ENCODE measurements around the gene RNF167. TPM values are rescaled to one million over a fixed set of nuclear protein-coding genes. Genes with fewer than 3 reads are reported as not detected.

The RNF167 gene
- total and polyA plus RNA-seq, 4 donors: 15.9 to 72.6 (median 24.4) TPM

GRCh38 chr17:4893272-4893671 is 46.8 kb upstream of the RNF167 start:
- no peak overlapping the region for H3K27ac ChIP-seq (ENCODE audit: low read depth in 1 of 2, low read length in 2 of 2)
- H3K27me3 ChIP-seq (ENCODE audit: control insufficient read depth in 4 of 4, insufficient read depth in 4 of 4, low read length in 3 of 4): no peaks in the 10 kb centered on the region
- no peak for DNase-seq (ENCODE audit: low spot score)
- H3K9ac ChIP-seq (ENCODE audit: low read depth in 1 of 2, low read length in 2 of 2): no peak overlapping the region
- no peak for TF ChIP-seq ZBTB33 (IDR thresholded peaks at IDR 0.05)
- TF ChIP-seq CTCF (IDR thresholded peaks at IDR 0.05; ENCODE audit: low read depth, low read length, missing input control): no peak
- no peak for TF ChIP-seq FOXA2 (IDR thresholded peaks at IDR 0.05)
- TF ChIP-seq HNF4G (IDR thresholded peaks at IDR 0.05): no peak
- TF ChIP-seq ATF3 (IDR thresholded peaks at IDR 0.05): no peak
- TF ChIP-seq EGR1 (IDR thresholded peaks at IDR 0.05; ENCODE audit: low read depth in 2 of 2): no peak
- TF ChIP-seq SP1 (IDR thresholded peaks at IDR 0.05): no peak
- TF ChIP-seq RXRA (IDR thresholded peaks at IDR 0.05): no peak
- TF ChIP-seq NR2F2 (IDR thresholded peaks at IDR 0.05): no peak
- TF ChIP-seq GABPA (IDR thresholded peaks at IDR 0.05 in 1 of 2, conservative IDR thresholded peaks at IDR 0.05 in 1 of 2): no peak
- TF ChIP-seq FOXA1 (IDR thresholded peaks at IDR 0.05): no peak
- no peak for TF ChIP-seq HNF4A (conservative IDR thresholded peaks at IDR 0.05)
- TF ChIP-seq MAX (IDR thresholded peaks at IDR 0.05): no peak
- TF ChIP-seq JUND (IDR thresholded peaks at IDR 0.05): no peak
- TF ChIP-seq YY1 (IDR thresholded peaks at IDR 0.05): no peak
- no peak for TF ChIP-seq REST (IDR thresholded peaks at IDR 0.05)
- no peak for TF ChIP-seq TAF1 (conservative IDR thresholded peaks at IDR 0.05)
- no peak for TF ChIP-seq RAD21 (IDR thresholded peaks at IDR 0.05)
- no peak overlapping the region for H3K4me3 ChIP-seq (ENCODE audit: low read depth in 1 of 3, low read length in 3 of 3)
- peaks cover 14 to 55% (median 20%) of the 10 kb centered on the region in 4 donors for H3K36me3 ChIP-seq (ENCODE audit: control insufficient read depth in 4 of 4, insufficient read depth in 3 of 4, low read depth in 1 of 4, low read length in 3 of 4)
- peaks cover 2 to 34% (median 16%) of the 10 kb centered on the region in 4 donors for H3K4me1 ChIP-seq (ENCODE audit: control insufficient read depth in 4 of 4, insufficient read depth in 4 of 4, low read length in 3 of 4)
- 92% methylated on average over 18 of the region's 18 CpGs for WGBS
- no peaks in the 10 kb centered on the region for H3K9me3 ChIP-seq (ENCODE audit: control insufficient read depth in 4 of 4, low read length in 3 of 4)

Data from liver (tissue), 9 donors.